Caco-2 (cell line): ENCODE results near the gene LTBP2. TPM values are rescaled to one million over a fixed set of nuclear protein-coding genes. Genes with fewer than 3 reads are reported as not detected.

ENCODE experiments used
- BruUV-seq: library from RNA; stranded (reverse); fragments of 400-500 nt; replicated peaks from 2 replicates; lab custom pipeline; 2021; lab: Mats Ljungman, UMichigan
- CTCF ChIA-PET: fragments of 300-600 bp; sonication (Branson Sonifier 250); formaldehyde crosslinking; loops from one replicate; lab custom pipeline; 2022; ENCODE audit warnings: antibody characterized with exemption; lab: Charles Lee
- POLR2A ChIA-PET: fragments of 300-600 bp; sonication (Branson Sonifier 250); formaldehyde crosslinking; loops from one replicate; lab custom pipeline; 2022; ENCODE audit warnings: antibody characterized with exemption; lab: Charles Lee
- DNase-seq, 2 experiments: peaks; one replicate each; pipeline versions ENCODE4 v3.0.0 to v3.0.0-alpha.2; 2020 to 2022
- H3K27me3 ChIP-seq: replicated peaks from 2 replicates; pipeline ENCODE4 v1.6.0; 2011; ENCODE audit warnings: low read length; ENCODE audit not compliant: control insufficient read depth, insufficient read depth
- H3K36me3 ChIP-seq: 2 replicates; pipeline ENCODE4 v1.5.1; 2011; ENCODE audit warnings: low read length; ENCODE audit not compliant: control insufficient read depth, insufficient read depth
- H3K4me1 ChIP-seq: fragments of 250-450 bp; sonication (Bioruptor Pico); 2 replicates; pipeline ENCODE4 v1.5.1; 2020; ENCODE audit warnings: mild to moderate bottlenecking
- H3K4me3 ChIP-seq: 2 replicates; pipeline ENCODE4 v1.5.1; 2011; ENCODE audit warnings: low read depth, mild to moderate bottlenecking, control low read depth, low read length
- H3K9me3 ChIP-seq: fragments of 250-450 bp; sonication (Bioruptor Pico); 2 replicates; pipeline ENCODE4 v1.5.1; 2020; ENCODE audit warnings: mild to moderate bottlenecking, moderate library complexity
- H3K27ac Mint-ChIP-seq: one replicate; pipeline ENCODE4 v1.8.0; 2022; ENCODE audit warnings: mixed read lengths; ENCODE audit not compliant: unreplicated experiment
- H3K27me3 Mint-ChIP-seq: one replicate; pipeline ENCODE4 v1.8.0; 2022; ENCODE audit warnings: mixed read lengths; ENCODE audit not compliant: insufficient read depth, unreplicated experiment
- H3K36me3 Mint-ChIP-seq: one replicate; pipeline ENCODE4 v1.8.0; 2022; ENCODE audit warnings: mild to moderate bottlenecking, mixed read lengths; ENCODE audit not compliant: insufficient read depth, unreplicated experiment
- H3K4me1 Mint-ChIP-seq: one replicate; pipeline ENCODE4 v1.8.0; 2022; ENCODE audit warnings: low read depth, mixed read lengths; ENCODE audit not compliant: unreplicated experiment
- H3K4me3 Mint-ChIP-seq: one replicate; pipeline ENCODE4 v1.8.0; 2022; ENCODE audit warnings: mild to moderate bottlenecking, moderate library complexity, mixed read lengths; ENCODE audit not compliant: unreplicated experiment
- H3K9me3 Mint-ChIP-seq: one replicate; pipeline ENCODE4 v1.8.0; 2022; ENCODE audit warnings: mixed read lengths; ENCODE audit not compliant: unreplicated experiment
- CTCF ChIP-seq, 2 experiments: fragments of 200-600 bp in 1 of 2; IDR thresholded peaks; 1 replicate in 1 of 2; 2 replicates in 1 of 2; pipeline versions ENCODE4 v1.5.1 to v1.8.0; 2011 to 2022; ENCODE audit warnings: antibody characterized with exemption in 1 of 2, control low read depth in 1 of 2, inconsistent platforms in 1 of 2, low read depth in 1 of 2, low read length in 1 of 2, mild to moderate bottlenecking in 1 of 2, moderate library complexity in 1 of 2; ENCODE audit not compliant: insufficient read depth in 1 of 2, severe bottlenecking in 1 of 2, unreplicated experiment in 1 of 2
- intact Hi-C: fragments of 100-400 bp; cut with micrococcal nuclease; formaldehyde crosslinking; loops from one replicate; pipeline ENCODE4 v1.10.0; 2022; ENCODE audit not compliant: unreplicated experiment
- total RNA-seq: library from RNA; stranded (reverse); gene quantifications from 2 replicates; pipeline ENCODE4 v1.2.3, GENCODE V29; 2022

The LTBP2 gene
- total RNA-seq, 1 experiment from 2014 or later: 0.86 TPM

GRCh38 chr14:74587363-74587707 lies 24.7 kb downstream of the LTBP2 start:
- H3K9me3 ChIP-seq: no peaks in the 10 kb centered on the region
- CTCF ChIA-PET: no interaction called here
- no peaks in the 10 kb centered on the region for H3K36me3 ChIP-seq
- H3K9me3 Mint-ChIP-seq: no peaks in the 10 kb centered on the region
- no peaks in the 10 kb centered on the region for H3K36me3 Mint-ChIP-seq
- H3K27ac Mint-ChIP-seq: no peak overlapping the region
- POLR2A ChIA-PET: no interaction called here
- TF ChIP-seq CTCF (IDR thresholded peaks at IDR 0.05; ENCODE audit: insufficient read depth in 1 of 2, low read depth in 1 of 2, low read length in 1 of 2, severe bottlenecking in 1 of 2, unreplicated experiment in 1 of 2): no peak
- H3K27me3 Mint-ChIP-seq: peaks cover 2% of the 10 kb centered on the region
- no peaks in the 10 kb centered on the region for H3K4me1 ChIP-seq
- H3K4me3 Mint-ChIP-seq: no peak overlapping the region
- intact Hi-C loops: no loop called here
- no peak for DNase-seq
- H3K4me3 ChIP-seq: no peak overlapping the region
- no peaks in the 10 kb centered on the region for H3K4me1 Mint-ChIP-seq
- no TSS peak for BruUV-seq
- H3K27me3 ChIP-seq: no peaks in the 10 kb centered on the region

GRCh38 chr14:74586681-74587362 lies 25.2 kb downstream of the LTBP2 start:
- Mint-ChIP-seq H3K36me3 (no peaks in the 10 kb centered on the region), H3K9me3 (no peaks in the 10 kb centered on the region), H3K27me3 (peaks cover 2% of the 10 kb centered on the region), H3K4me1 (no peaks in the 10 kb centered on the region), H3K4me3 (no peak overlapping the region), H3K27ac (no peak overlapping the region)
- H3K4me3 ChIP-seq: no peak overlapping the region
- no peaks in the 10 kb centered on the region for H3K36me3 ChIP-seq
- POLR2A ChIA-PET: no interaction called here
- no peak for TF ChIP-seq CTCF (IDR thresholded peaks at IDR 0.05; ENCODE audit: insufficient read depth in 1 of 2, low read depth in 1 of 2, low read length in 1 of 2, severe bottlenecking in 1 of 2, unreplicated experiment in 1 of 2)
- no peaks in the 10 kb centered on the region for H3K9me3 ChIP-seq
- no peaks in the 10 kb centered on the region for H3K27me3 ChIP-seq
- CTCF ChIA-PET: no interaction called here
- BruUV-seq: no TSS peak
- intact Hi-C loops: no loop called here
- H3K4me1 ChIP-seq: no peaks in the 10 kb centered on the region
- DNase-seq: no peak

GRCh38 chr14:74585406-74586335 lies 26.4 kb downstream of the LTBP2 start:
- ChIA-PET POLR2A (no interaction called here), CTCF (interaction anchor here (1.8 kb wide), 1 partner anchor 13 kb away, joined by 4 read pairs; no protein-coding TSS in a partner anchor)
- DNase-seq: no peak
- Mint-ChIP-seq H3K4me1 (no peaks in the 10 kb centered on the region), H3K9me3 (no peaks in the 10 kb centered on the region), H3K4me3 (no peak overlapping the region), H3K27ac (no peak overlapping the region), H3K36me3 (no peaks in the 10 kb centered on the region), H3K27me3 (peaks cover 2% of the 10 kb centered on the region)
- intact Hi-C loops: no loop called here
- no peaks in the 10 kb centered on the region for H3K4me1 ChIP-seq
- TF ChIP-seq CTCF (IDR thresholded peaks at IDR 0.05; ENCODE audit: insufficient read depth in 1 of 2, low read depth in 1 of 2, low read length in 1 of 2, severe bottlenecking in 1 of 2, unreplicated experiment in 1 of 2): no peak
- BruUV-seq: no TSS peak
- H3K36me3 ChIP-seq: no peaks in the 10 kb centered on the region
- no peaks in the 10 kb centered on the region for H3K27me3 ChIP-seq
- no peaks in the 10 kb centered on the region for H3K9me3 ChIP-seq
- no peak overlapping the region for H3K4me3 ChIP-seq
